Purkinje cell (primary cell): ENCODE results near the gene SRPRB. TPM values are rescaled to one million over a fixed set of nuclear protein-coding genes. Genes with fewer than 3 reads are reported as not detected.

Experiments used
- polyA plus RNA-seq: library from polyadenylated mRNA; unstranded; fragments of >200 nt; fragmentation: Nextera tagmentation; gene quantifications from 2 replicates; pipeline ENCODE4 v1.2.1, GENCODE V29; 2014

The SRPRB gene
- 121 and 125 TPM in 2 replicates for polyA plus RNA-seq

GRCh38 chr3:133805702-133806475, at the start of gene SRPRB:
TSS of gene SRPRB (plus strand) at chr3:133805815. CDS start at chr3:133805849, 34 bp downstream.

Other genes with a start within 250 kb of the SRPRB start
- gene CDV3, start 232.1 kb upstream of the SRPRB start, polyA plus RNA-seq: 34.4 and 46.4 TPM in 2 replicates
- 8.5 and 11.7 TPM in 2 replicates for gene TOPBP1, start 143.9 kb upstream of the SRPRB start, polyA plus RNA-seq
- 10.3 and 13.0 TPM in 2 replicates for gene TF, start 59.4 kb upstream of the SRPRB start, polyA plus RNA-seq
- 4.5 and 25.3 TPM in 2 replicates for gene RAB6B, start 90.1 kb downstream of the SRPRB start, polyA plus RNA-seq
- not detected in 2 replicates for gene SLCO2A1, start 224.1 kb downstream of the SRPRB start, polyA plus RNA-seq